SJSA1 (cell line): ENCODE data around the gene BTBD18. TPM values are rescaled to one million over a fixed set of nuclear protein-coding genes. Genes with fewer than 3 reads are reported as not detected.

Experiments
- DNase-seq, 2 experiments: peaks; one replicate each; pipeline ENCODE4 v3.0.0-alpha.2; 2015 to 2020; ENCODE audit warnings: low spot score in 2 of 2, low read depth in 1 of 2
- H3K27ac ChIP-seq: fragments of 250-450 bp; sonication (Bioruptor Pico); 2 replicates; pipeline ENCODE4 v1.5.1; 2020; ENCODE audit warnings: mild to moderate bottlenecking, moderate library complexity
- H3K27me3 ChIP-seq: fragments of 250-450 bp; sonication (Bioruptor Pico); replicated peaks from 2 replicates; pipeline ENCODE4 v1.5.1; 2020; ENCODE audit warnings: mild to moderate bottlenecking, moderate library complexity
- H3K36me3 ChIP-seq: fragments of 250-450 bp; sonication (Bioruptor Pico); 2 replicates; pipeline ENCODE4 v1.5.1; 2020; ENCODE audit warnings: mild to moderate bottlenecking
- H3K4me1 ChIP-seq: fragments of 250-450 bp; sonication (Bioruptor Pico); replicated peaks from 2 replicates; pipeline ENCODE4 v1.6.1; 2021; ENCODE audit warnings: mild to moderate bottlenecking
- H3K4me3 ChIP-seq: fragments of 250-450 bp; sonication (Bioruptor Pico); 2 replicates; pipeline ENCODE4 v1.5.1; 2020; ENCODE audit warnings: mild to moderate bottlenecking
- H3K9me3 ChIP-seq: fragments of 250-450 bp; sonication (Bioruptor Pico); replicated peaks from 2 replicates; pipeline ENCODE4 v1.5.1; 2020; ENCODE audit warnings: mild to moderate bottlenecking
- total RNA-seq: library from RNA; depleted of rRNA; stranded (reverse); fragments of >200 nt; shearing (Covaris generic); gene quantifications from 2 replicates; pipeline ENCODE4 v1.2.3, GENCODE V29; 2014; rRNA removed

Gene BTBD18
- total RNA-seq, 1 experiment from 2014 or later, result not detected

DNA sequence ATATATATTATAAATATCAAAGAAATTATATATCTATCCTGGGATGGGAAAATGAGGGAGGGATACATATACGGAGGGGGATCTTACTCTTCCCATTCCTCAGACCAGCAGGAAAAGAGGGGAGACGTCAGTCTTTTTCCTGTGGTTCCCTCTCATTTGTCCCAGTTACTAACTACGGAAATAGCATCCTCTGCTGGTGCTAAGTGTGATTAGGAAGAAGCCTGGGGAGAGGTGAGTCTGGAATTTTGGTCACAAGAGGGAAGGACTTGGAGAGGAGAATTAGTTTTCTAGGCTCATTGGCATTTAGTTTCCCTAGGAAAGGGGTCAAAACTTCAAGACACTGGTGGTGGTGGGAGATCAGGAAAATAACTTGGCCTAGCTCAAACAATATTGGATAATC, 51.2 kb downstream of the BTBD18 start:
- Histone ChIP-seq H3K36me3 (peaks cover 82% of the 10 kb centered on the region), H3K27ac (no peak overlapping the region), H3K9me3 (no peaks in the 10 kb centered on the region), H3K4me3 (no peak overlapping the region), H3K27me3 (no peaks in the 10 kb centered on the region), H3K4me1 (no peaks in the 10 kb centered on the region)
- no peak for DNase-seq

GRCh38 chr11:57699813-57700212, 51.8 kb downstream of the BTBD18 start:
- H3K27me3 ChIP-seq, result no peaks in the 10 kb centered on the region
- H3K36me3 ChIP-seq, result peaks cover 82% of the 10 kb centered on the region
- no peak overlapping the region for H3K27ac ChIP-seq
- H3K4me3 ChIP-seq, result no peak overlapping the region
- H3K9me3 ChIP-seq, result no peaks in the 10 kb centered on the region
- no peaks in the 10 kb centered on the region for H3K4me1 ChIP-seq
- no peak for DNase-seq

DNA sequence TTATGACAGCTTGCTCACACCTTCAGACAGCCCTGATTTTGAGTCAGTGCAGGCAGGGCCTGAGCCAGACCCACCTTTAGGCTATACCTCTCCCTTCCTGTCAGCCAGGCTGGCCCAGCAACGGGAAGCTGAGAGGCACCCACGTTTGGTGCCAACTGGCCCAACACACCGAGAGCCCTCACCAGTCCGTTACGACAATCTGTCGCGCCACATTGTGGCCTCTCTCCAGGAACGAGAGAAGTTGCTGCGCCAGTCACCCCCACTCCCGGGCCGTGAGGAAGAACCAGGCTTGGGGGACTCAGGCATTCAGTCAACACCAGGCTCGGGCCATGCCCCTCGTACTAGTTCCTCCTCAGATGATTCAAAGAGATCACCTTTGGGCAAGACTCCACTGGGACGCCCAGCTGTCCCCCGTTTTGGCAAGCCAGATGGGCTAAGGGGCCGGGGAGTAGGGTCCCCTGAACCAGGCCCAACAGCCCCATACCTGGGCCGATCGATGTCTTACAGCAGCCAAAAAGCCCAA, 52.7 kb downstream of the BTBD18 start:
- H3K4me1 ChIP-seq, result no peaks in the 10 kb centered on the region
- no peak for DNase-seq
- no peak overlapping the region for H3K4me3 ChIP-seq
- H3K36me3 ChIP-seq, result peaks cover 84% of the 10 kb centered on the region
- H3K9me3 ChIP-seq, result no peaks in the 10 kb centered on the region
- no peak overlapping the region for H3K27ac ChIP-seq
- H3K27me3 ChIP-seq, result no peaks in the 10 kb centered on the region

Other genes starting within 250 kb of the BTBD18 start
- 6.0 and 6.4 TPM in 2 replicates for gene SLC43A1, start 236.1 kb downstream of the BTBD18 start, total RNA-seq
- gene TIMM10, start 221.1 kb downstream of the BTBD18 start, total RNA-seq, result 105 and 157 TPM in 2 replicates
- gene SMTNL1, start 214.2 kb downstream of the BTBD18 start, total RNA-seq, result not detected in 2 replicates
- gene UBE2L6, start 184.1 kb downstream of the BTBD18 start, total RNA-seq, result 8.6 and 17.3 TPM in 2 replicates
- not detected in 2 replicates for gene SERPING1, start 154.1 kb downstream of the BTBD18 start, total RNA-seq
- gene YPEL4, start 101.9 kb downstream of the BTBD18 start, total RNA-seq, result not detected in 2 replicates
- gene CLP1, start 94.1 kb downstream of the BTBD18 start, total RNA-seq, result 16.6 and 24.1 TPM in 2 replicates
- 26.8 and 42.0 TPM in 2 replicates for gene ZDHHC5, start 83.7 kb downstream of the BTBD18 start, total RNA-seq
- 26.0 and 32.5 TPM in 2 replicates for gene MED19, start 39.6 kb downstream of the BTBD18 start, total RNA-seq
- gene TMX2, start 39.2 kb downstream of the BTBD18 start, total RNA-seq, result 76.7 and 132 TPM in 2 replicates
- gene SELENOH, start 10.3 kb downstream of the BTBD18 start, total RNA-seq, result 234 and 322 TPM in 2 replicates
- gene CTNND1, start 10.0 kb upstream of the BTBD18 start, total RNA-seq, result 106 and 128 TPM in 2 replicates